ENCODE results near the gene PREX1.

PREX1 gene

GRCh38 chr20:48718786-48719578 lies 108.8 kb downstream of the PREX1 start:
- Histone ChIP-seq H3K27me3 (replicated peaks; ENCODE audit: control insufficient read depth, insufficient read depth, low read length, poor library complexity, severe bottlenecking) (no peaks in the 10 kb centered on the region), H3K4me1 (ENCODE audit: control insufficient read depth, insufficient read depth, low read length, poor library complexity, severe bottlenecking) (peaks cover 57% of the 10 kb centered on the region)
- DNase-seq = peak; percentile 2 to 20 (median 20)

GRCh38 chr20:48717680-48718223 lies 110.0 kb downstream of the PREX1 start:
- peaks cover 3% of the 10 kb centered on the region for H3K36me3 ChIP-seq (ENCODE audit: control insufficient read depth, insufficient read depth, low read length)
- DNase-seq = no peak

More at GRCh38 chr20:48718786-48719578, 108.8 kb downstream of the PREX1 start:
- no peak overlapping the region for H3K4me3 ChIP-seq (ENCODE audit: insufficient read depth, low read depth, low read length, poor library complexity, severe bottlenecking)
- peak overlapping the region; percentile 35 for H3K27ac ChIP-seq (ENCODE audit: insufficient read depth, low read length, poor library complexity, severe bottlenecking)
- H3K36me3 ChIP-seq (ENCODE audit: control insufficient read depth, insufficient read depth, low read length) = peaks cover 11% of the 10 kb centered on the region
- H3K9me3 ChIP-seq (ENCODE audit: control insufficient read depth, low read length) = no peaks in the 10 kb centered on the region

GRCh38 chr20:48717095-48717672 lies 110.6 kb downstream of the PREX1 start:
- no peak for DNase-seq

More at GRCh38 chr20:48717680-48718223, 110.0 kb downstream of the PREX1 start:
- Histone ChIP-seq H3K4me3 (ENCODE audit: insufficient read depth, low read depth, low read length, poor library complexity, severe bottlenecking) (no peak overlapping the region), H3K27ac (ENCODE audit: insufficient read depth, low read length, poor library complexity, severe bottlenecking) (no peak overlapping the region), H3K4me1 (ENCODE audit: control insufficient read depth, insufficient read depth, low read length, poor library complexity, severe bottlenecking) (peaks cover 53% of the 10 kb centered on the region), H3K27me3 (replicated peaks; ENCODE audit: control insufficient read depth, insufficient read depth, low read length, poor library complexity, severe bottlenecking) (no peaks in the 10 kb centered on the region), H3K9me3 (ENCODE audit: control insufficient read depth, low read length) (no peaks in the 10 kb centered on the region)

GRCh38 chr20:48716541-48716940 lies 111.3 kb downstream of the PREX1 start:
- Histone ChIP-seq H3K27ac (ENCODE audit: insufficient read depth, low read length, poor library complexity, severe bottlenecking) (peak overlapping the region; percentile 56), H3K4me1 (ENCODE audit: control insufficient read depth, insufficient read depth, low read length, poor library complexity, severe bottlenecking) (peaks cover 49% of the 10 kb centered on the region), H3K9me3 (ENCODE audit: control insufficient read depth, low read length) (no peaks in the 10 kb centered on the region), H3K4me3 (ENCODE audit: insufficient read depth, low read depth, low read length, poor library complexity, severe bottlenecking) (no peak overlapping the region), H3K36me3 (ENCODE audit: control insufficient read depth, insufficient read depth, low read length) (peaks cover 3% of the 10 kb centered on the region), H3K27me3 (replicated peaks; ENCODE audit: control insufficient read depth, insufficient read depth, low read length, poor library complexity, severe bottlenecking) (no peaks in the 10 kb centered on the region)
- DNase-seq = no peak

More at GRCh38 chr20:48717095-48717672, 110.6 kb downstream of the PREX1 start:
- no peaks in the 10 kb centered on the region for H3K27me3 ChIP-seq (replicated peaks; ENCODE audit: control insufficient read depth, insufficient read depth, low read length, poor library complexity, severe bottlenecking)
- peaks cover 49% of the 10 kb centered on the region for H3K4me1 ChIP-seq (ENCODE audit: control insufficient read depth, insufficient read depth, low read length, poor library complexity, severe bottlenecking)
- H3K27ac ChIP-seq (ENCODE audit: insufficient read depth, low read length, poor library complexity, severe bottlenecking) = peak overlapping the region; percentile 56
- no peak overlapping the region for H3K4me3 ChIP-seq (ENCODE audit: insufficient read depth, low read depth, low read length, poor library complexity, severe bottlenecking)
- no peaks in the 10 kb centered on the region for H3K9me3 ChIP-seq (ENCODE audit: control insufficient read depth, low read length)
- H3K36me3 ChIP-seq (ENCODE audit: control insufficient read depth, insufficient read depth, low read length) = peaks cover 3% of the 10 kb centered on the region

GRCh38 chr20:48716086-48716485 lies 111.7 kb downstream of the PREX1 start:
- peak overlapping the region; percentile 2 for H3K4me3 ChIP-seq (ENCODE audit: insufficient read depth, low read depth, low read length, poor library complexity, severe bottlenecking)
- peak in 2 of 3 donors; percentile 8 to 18 for DNase-seq
- H3K9me3 ChIP-seq (ENCODE audit: control insufficient read depth, low read length) = no peaks in the 10 kb centered on the region
- no peaks in the 10 kb centered on the region for H3K27me3 ChIP-seq (replicated peaks; ENCODE audit: control insufficient read depth, insufficient read depth, low read length, poor library complexity, severe bottlenecking)
- H3K36me3 ChIP-seq (ENCODE audit: control insufficient read depth, insufficient read depth, low read length) = peaks cover 1% of the 10 kb centered on the region
- peaks cover 49% of the 10 kb centered on the region for H3K4me1 ChIP-seq (ENCODE audit: control insufficient read depth, insufficient read depth, low read length, poor library complexity, severe bottlenecking)
- peak overlapping the region; percentile 56 for H3K27ac ChIP-seq (ENCODE audit: insufficient read depth, low read length, poor library complexity, severe bottlenecking)

GRCh38 chr20:48714764-48715163 lies 113.0 kb downstream of the PREX1 start:
- Histone ChIP-seq H3K4me1 (ENCODE audit: control insufficient read depth, insufficient read depth, low read length, poor library complexity, severe bottlenecking) (peaks cover 40% of the 10 kb centered on the region), H3K27me3 (replicated peaks; ENCODE audit: control insufficient read depth, insufficient read depth, low read length, poor library complexity, severe bottlenecking) (no peaks in the 10 kb centered on the region), H3K27ac (ENCODE audit: insufficient read depth, low read length, poor library complexity, severe bottlenecking) (no peak overlapping the region), H3K4me3 (ENCODE audit: insufficient read depth, low read depth, low read length, poor library complexity, severe bottlenecking) (no peak overlapping the region), H3K9me3 (ENCODE audit: control insufficient read depth, low read length) (no peaks in the 10 kb centered on the region), H3K36me3 (ENCODE audit: control insufficient read depth, insufficient read depth, low read length) (no peaks in the 10 kb centered on the region)
- DNase-seq = no peak

GRCh38 chr20:48711696-48712464 lies 115.9 kb downstream of the PREX1 start:
- H3K36me3 ChIP-seq (ENCODE audit: control insufficient read depth, insufficient read depth, low read length) = peaks cover 15% of the 10 kb centered on the region
- H3K27me3 ChIP-seq (replicated peaks; ENCODE audit: control insufficient read depth, insufficient read depth, low read length, poor library complexity, severe bottlenecking) = no peaks in the 10 kb centered on the region
- no peaks in the 10 kb centered on the region for H3K9me3 ChIP-seq (ENCODE audit: control insufficient read depth, low read length)
- DNase-seq = no peak
- no peak overlapping the region for H3K4me3 ChIP-seq (ENCODE audit: insufficient read depth, low read depth, low read length, poor library complexity, severe bottlenecking)
- peaks cover 22% of the 10 kb centered on the region for H3K4me1 ChIP-seq (ENCODE audit: control insufficient read depth, insufficient read depth, low read length, poor library complexity, severe bottlenecking)
- no peak overlapping the region for H3K27ac ChIP-seq (ENCODE audit: insufficient read depth, low read length, poor library complexity, severe bottlenecking)

- Histone ChIP-seq H3K27ac (ENCODE audit: insufficient read depth, low read length, poor library complexity, severe bottlenecking) (no peak overlapping the region), H3K27me3 (replicated peaks; ENCODE audit: control insufficient read depth, insufficient read depth, low read length, poor library complexity, severe bottlenecking) (no peaks in the 10 kb centered on the region), H3K9me3 (ENCODE audit: control insufficient read depth, low read length) (no peaks in the 10 kb centered on the region), H3K4me3 (ENCODE audit: insufficient read depth, low read depth, low read length, poor library complexity, severe bottlenecking) (no peak overlapping the region), H3K36me3 (ENCODE audit: control insufficient read depth, insufficient read depth, low read length) (peaks cover 24% of the 10 kb centered on the region), H3K4me1 (ENCODE audit: control insufficient read depth, insufficient read depth, low read length, poor library complexity, severe bottlenecking) (peaks cover 20% of the 10 kb centered on the region)
- DNase-seq = no peak
Observed at GRCh38 chr20:48711044-48711428, 116.8 kb downstream of the PREX1 start.

GRCh38 chr20:48710341-48711043 lies 117.3 kb downstream of the PREX1 start:
- DNase-seq = no peak

More at GRCh38 chr20:48710341-48711043, 117.3 kb downstream of the PREX1 start:
- Histone ChIP-seq H3K9me3 (ENCODE audit: control insufficient read depth, low read length) (no peaks in the 10 kb centered on the region), H3K4me1 (ENCODE audit: control insufficient read depth, insufficient read depth, low read length, poor library complexity, severe bottlenecking) (peaks cover 15% of the 10 kb centered on the region), H3K27me3 (replicated peaks; ENCODE audit: control insufficient read depth, insufficient read depth, low read length, poor library complexity, severe bottlenecking) (no peaks in the 10 kb centered on the region), H3K27ac (ENCODE audit: insufficient read depth, low read length, poor library complexity, severe bottlenecking) (no peak overlapping the region), H3K36me3 (ENCODE audit: control insufficient read depth, insufficient read depth, low read length) (peaks cover 24% of the 10 kb centered on the region), H3K4me3 (ENCODE audit: insufficient read depth, low read depth, low read length, poor library complexity, severe bottlenecking) (no peak overlapping the region)
